ENCODE data around the gene FAM193A.

The FAM193A gene

DNA sequence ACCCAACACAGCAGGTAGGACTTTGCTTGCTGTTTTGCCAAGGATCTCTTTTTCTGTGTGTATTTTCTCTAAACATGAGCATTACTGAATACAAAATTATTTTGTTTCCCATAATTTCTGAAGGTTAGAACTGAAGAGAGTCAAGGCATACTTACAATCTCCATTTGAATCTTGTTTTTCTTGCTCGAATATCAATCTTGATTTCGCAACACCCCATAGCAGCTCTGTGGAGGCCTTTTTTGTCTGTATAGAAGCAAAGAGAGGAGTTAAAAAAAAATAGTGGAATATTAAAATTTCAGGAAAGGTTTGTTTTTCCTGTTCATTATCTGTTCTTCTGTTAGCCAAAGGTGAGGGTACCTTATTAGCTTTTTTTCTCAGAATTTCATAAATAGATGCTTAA lies 126.8 kb downstream of the FAM193A start:
- Histone ChIP-seq H2AK5ac (ENCODE audit: low read length, severe bottlenecking) (no peak overlapping the region), H2AFZ (ENCODE audit: low read depth, low read length) (no peak overlapping the region), H2BK5ac (ENCODE audit: low read depth, low read length, poor library complexity, severe bottlenecking) (no peak overlapping the region), H4K91ac (ENCODE audit: low read length) (no peak overlapping the region), H3K9ac (ENCODE audit: low read length) (peak overlapping the region; percentile 50), H4K8ac (ENCODE audit: low read length) (no peak overlapping the region), H3K4ac (ENCODE audit: low read depth in 1 of 2, low read length in 2 of 2) (no peak overlapping the region), H3K27me3 (ENCODE audit: control insufficient read depth in 1 of 2, insufficient read depth in 1 of 2, low read length in 2 of 2) (no peaks in the 10 kb centered on the region), H2BK120ac (ENCODE audit: low read depth, low read length) (no peak overlapping the region), H3K23ac (ENCODE audit: low read length in 2 of 2) (no peak overlapping the region), H3K9me3 (ENCODE audit: control insufficient read depth, low read length) (no peaks in the 10 kb centered on the region), H3K27ac (ENCODE audit: low read length, poor library complexity, severe bottlenecking) (no peak overlapping the region), H3K79me1 (replicated peaks; ENCODE audit: low read length, poor library complexity, severe bottlenecking) (peaks cover 12% of the 10 kb centered on the region), H3K4me3 (ENCODE audit: insufficient read depth in 1 of 2, low read depth in 1 of 2, low read length in 2 of 2) (no peak overlapping the region), H2BK15ac (ENCODE audit: low read depth, poor library complexity, severe bottlenecking) (no peak overlapping the region), H3K4me2 (ENCODE audit: low read length, poor library complexity, severe bottlenecking) (no peak overlapping the region), H3K18ac (ENCODE audit: low read depth in 1 of 2, low read length in 2 of 2) (no peak overlapping the region), H2BK12ac (ENCODE audit: low read length in 2 of 2) (no peak overlapping the region), H3K14ac (ENCODE audit: low read length in 2 of 2) (no peak overlapping the region), H3K4me1 (ENCODE audit: control insufficient read depth, insufficient read depth, low read depth, low read length) (peaks cover 4% of the 10 kb centered on the region), H3K36me3 (ENCODE audit: control insufficient read depth in 1 of 2, insufficient read depth in 2 of 2, low read depth in 1 of 2, low read length in 2 of 2) (peaks cover 27 to 57% of the 10 kb centered on the region in 2 experiments)
- DNase-seq, result no peak
- 97% methylated on average over 2 of the region's 2 CpGs for WGBS

DNA sequence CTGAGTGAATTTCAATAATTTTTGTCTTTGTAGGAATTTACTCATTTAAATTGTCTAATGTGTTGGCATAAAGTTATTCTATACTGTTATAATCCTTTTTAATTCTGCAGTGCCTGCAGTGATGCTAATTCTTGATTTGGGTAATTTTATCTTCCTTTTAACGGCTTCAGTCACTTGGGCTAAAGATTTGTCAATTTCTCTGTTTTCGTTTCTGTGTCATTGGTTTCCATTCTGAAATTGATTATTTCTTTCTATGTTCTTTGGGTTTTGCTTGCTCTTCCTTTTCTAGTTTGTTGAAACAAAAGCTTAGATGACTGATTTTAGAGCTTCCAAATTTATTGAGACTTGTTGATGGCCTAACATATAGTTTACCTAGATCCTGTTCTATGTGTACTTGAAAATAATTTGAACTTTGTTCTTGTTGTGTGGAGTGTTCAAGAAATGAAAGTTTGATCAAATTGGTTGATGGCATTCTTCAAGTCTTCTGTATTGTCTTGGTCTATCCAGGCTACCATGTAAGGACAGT lies 130.3 kb downstream of the FAM193A start:
- peaks cover 10% of the 10 kb centered on the region for H3K4me1 ChIP-seq (ENCODE audit: control insufficient read depth, insufficient read depth, low read depth, low read length)
- no peak overlapping the region for H3K27ac ChIP-seq (ENCODE audit: low read length, poor library complexity, severe bottlenecking)
- H3K4me2 ChIP-seq (ENCODE audit: low read length, poor library complexity, severe bottlenecking), result no peak overlapping the region
- H3K18ac ChIP-seq (ENCODE audit: low read depth in 1 of 2, low read length in 2 of 2), result no peak overlapping the region
- peak overlapping the region; percentile 53 for H3K9ac ChIP-seq (ENCODE audit: low read length)
- H3K23ac ChIP-seq (ENCODE audit: low read length in 2 of 2), result no peak overlapping the region
- no peak overlapping the region for H2BK5ac ChIP-seq (ENCODE audit: low read depth, low read length, poor library complexity, severe bottlenecking)
- peak overlapping the region in 1 of 2 experiments; percentile 58 for H3K4me3 ChIP-seq (ENCODE audit: insufficient read depth in 1 of 2, low read depth in 1 of 2, low read length in 2 of 2)
- no peak overlapping the region for H4K91ac ChIP-seq (ENCODE audit: low read length)
- 95% methylated on average over 2 of the region's 2 CpGs for WGBS
- no peak overlapping the region for H2BK12ac ChIP-seq (ENCODE audit: low read length in 2 of 2)
- H3K36me3 ChIP-seq (ENCODE audit: control insufficient read depth in 1 of 2, insufficient read depth in 2 of 2, low read depth in 1 of 2, low read length in 2 of 2), result peaks cover 14 to 46% of the 10 kb centered on the region in 2 experiments
- H3K79me1 ChIP-seq (replicated peaks; ENCODE audit: low read length, poor library complexity, severe bottlenecking), result peaks cover 18% of the 10 kb centered on the region
- no peak overlapping the region for H4K8ac ChIP-seq (ENCODE audit: low read length)
- H2BK15ac ChIP-seq (ENCODE audit: low read depth, poor library complexity, severe bottlenecking), result no peak overlapping the region
- H2AK5ac ChIP-seq (ENCODE audit: low read length, severe bottlenecking), result no peak overlapping the region
- H3K9me3 ChIP-seq (ENCODE audit: control insufficient read depth, low read length), result no peaks in the 10 kb centered on the region
- H3K4ac ChIP-seq (ENCODE audit: low read depth in 1 of 2, low read length in 2 of 2), result no peak overlapping the region
- no peak overlapping the region for H2AFZ ChIP-seq (ENCODE audit: low read depth, low read length)
- no peak for DNase-seq
- no peaks in the 10 kb centered on the region for H3K27me3 ChIP-seq (ENCODE audit: control insufficient read depth in 1 of 2, insufficient read depth in 1 of 2, low read length in 2 of 2)
- H3K14ac ChIP-seq (ENCODE audit: low read length in 2 of 2), result no peak overlapping the region
- H2BK120ac ChIP-seq (ENCODE audit: low read depth, low read length), result no peak overlapping the region

DNA sequence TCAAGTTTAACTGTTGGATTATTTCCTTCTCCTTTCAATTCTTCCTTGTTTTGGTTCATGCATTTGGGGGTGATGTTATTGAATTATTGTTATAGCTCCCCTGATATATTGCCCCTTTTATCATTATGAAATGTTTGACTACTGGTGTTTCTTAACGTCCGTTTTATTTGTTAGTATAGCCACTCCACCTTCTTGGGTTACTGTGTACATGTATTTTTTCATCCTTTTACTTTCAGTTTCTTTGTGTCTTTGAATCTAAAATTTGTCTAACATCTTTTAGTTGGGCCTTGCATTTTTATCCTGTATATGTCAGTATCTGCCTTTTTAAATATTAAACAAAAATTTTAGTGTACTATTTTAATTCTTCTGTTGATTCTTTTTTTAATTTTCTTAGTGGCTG lies 131.0 kb downstream of the FAM193A start:
- WGBS, result no CpG with 5 or more reads among the region's 2 CpGs
- H2AK5ac ChIP-seq (ENCODE audit: low read length, severe bottlenecking), result no peak overlapping the region
- H2BK120ac ChIP-seq (ENCODE audit: low read depth, low read length), result no peak overlapping the region
- no peak overlapping the region for H3K14ac ChIP-seq (ENCODE audit: low read length in 2 of 2)
- H3K27me3 ChIP-seq (ENCODE audit: control insufficient read depth in 1 of 2, insufficient read depth in 1 of 2, low read length in 2 of 2), result no peaks in the 10 kb centered on the region
- no peak overlapping the region for H3K4ac ChIP-seq (ENCODE audit: low read depth in 1 of 2, low read length in 2 of 2)
- no peak for DNase-seq
- no peak overlapping the region for H2BK5ac ChIP-seq (ENCODE audit: low read depth, low read length, poor library complexity, severe bottlenecking)
- peaks cover 18% of the 10 kb centered on the region for H3K79me1 ChIP-seq (replicated peaks; ENCODE audit: low read length, poor library complexity, severe bottlenecking)
- H3K4me3 ChIP-seq (ENCODE audit: insufficient read depth in 1 of 2, low read depth in 1 of 2, low read length in 2 of 2), result peak overlapping the region in 1 of 2 experiments; percentile 58
- H3K9me3 ChIP-seq (ENCODE audit: control insufficient read depth, low read length), result no peaks in the 10 kb centered on the region
- H3K9ac ChIP-seq (ENCODE audit: low read length), result peak overlapping the region; percentile 53
- peaks cover 17 to 53% of the 10 kb centered on the region in 2 experiments for H3K36me3 ChIP-seq (ENCODE audit: control insufficient read depth in 1 of 2, insufficient read depth in 2 of 2, low read depth in 1 of 2, low read length in 2 of 2)
- H3K23ac ChIP-seq (ENCODE audit: low read length in 2 of 2), result no peak overlapping the region
- no peak overlapping the region for H4K8ac ChIP-seq (ENCODE audit: low read length)
- peaks cover 10% of the 10 kb centered on the region for H3K4me1 ChIP-seq (ENCODE audit: control insufficient read depth, insufficient read depth, low read depth, low read length)
- H2BK12ac ChIP-seq (ENCODE audit: low read length in 2 of 2), result no peak overlapping the region
- H3K27ac ChIP-seq (ENCODE audit: low read length, poor library complexity, severe bottlenecking), result no peak overlapping the region
- no peak overlapping the region for H2BK15ac ChIP-seq (ENCODE audit: low read depth, poor library complexity, severe bottlenecking)
- H3K18ac ChIP-seq (ENCODE audit: low read depth in 1 of 2, low read length in 2 of 2), result no peak overlapping the region
- no peak overlapping the region for H4K91ac ChIP-seq (ENCODE audit: low read length)
- no peak overlapping the region for H3K4me2 ChIP-seq (ENCODE audit: low read length, poor library complexity, severe bottlenecking)
- no peak overlapping the region for H2AFZ ChIP-seq (ENCODE audit: low read depth, low read length)

DNA sequence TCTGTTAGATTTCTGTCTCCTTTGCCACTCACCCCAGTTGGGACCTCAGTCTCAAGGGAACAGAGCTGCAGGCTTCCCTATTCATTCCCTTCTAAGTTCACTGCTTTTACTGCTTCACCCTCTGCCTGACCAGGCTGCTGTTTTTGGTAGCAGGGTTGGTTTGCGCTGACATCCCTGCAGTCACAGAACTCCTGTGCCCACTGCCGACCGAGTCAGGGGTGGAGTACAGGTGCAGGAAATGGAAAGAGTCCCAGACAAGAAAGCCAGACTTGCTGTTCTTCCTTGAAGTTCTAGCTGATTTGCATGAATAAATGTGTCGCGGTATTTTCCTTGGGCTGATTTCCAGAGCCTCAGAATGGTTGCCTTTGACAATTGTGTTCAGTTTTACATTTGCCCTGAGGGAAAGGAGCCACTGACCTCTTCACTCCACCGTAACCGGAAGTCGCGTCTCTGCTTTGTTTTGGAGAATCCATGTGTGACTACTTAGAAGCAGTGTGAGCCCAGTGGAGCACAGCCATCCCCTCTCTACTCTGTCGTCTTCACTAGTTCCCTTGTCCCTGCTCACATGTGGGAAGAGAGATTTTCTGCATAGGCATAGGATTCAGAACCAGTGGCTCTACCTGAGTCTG lies 134.9 kb downstream of the FAM193A start:
- Histone ChIP-seq H3K23ac (ENCODE audit: low read length in 2 of 2) (no peak overlapping the region), H3K4me2 (ENCODE audit: low read length, poor library complexity, severe bottlenecking) (no peak overlapping the region), H3K9ac (ENCODE audit: low read length) (no peak overlapping the region), H3K18ac (ENCODE audit: low read depth in 1 of 2, low read length in 2 of 2) (no peak overlapping the region), H2BK120ac (ENCODE audit: low read depth, low read length) (no peak overlapping the region), H3K9me3 (ENCODE audit: control insufficient read depth, low read length) (no peaks in the 10 kb centered on the region), H2AFZ (ENCODE audit: low read depth, low read length) (no peak overlapping the region), H3K27ac (ENCODE audit: low read length, poor library complexity, severe bottlenecking) (no peak overlapping the region), H3K27me3 (ENCODE audit: control insufficient read depth in 1 of 2, insufficient read depth in 1 of 2, low read length in 2 of 2) (no peaks in the 10 kb centered on the region), H2BK12ac (ENCODE audit: low read length in 2 of 2) (no peak overlapping the region), H2BK5ac (ENCODE audit: low read depth, low read length, poor library complexity, severe bottlenecking) (no peak overlapping the region), H3K36me3 (ENCODE audit: control insufficient read depth in 1 of 2, insufficient read depth in 2 of 2, low read depth in 1 of 2, low read length in 2 of 2) (peaks cover 17 to 66% of the 10 kb centered on the region in 2 experiments), H3K14ac (ENCODE audit: low read length in 2 of 2) (no peak overlapping the region), H4K8ac (ENCODE audit: low read length) (no peak overlapping the region), H4K91ac (ENCODE audit: low read length) (no peak overlapping the region), H3K4me1 (ENCODE audit: control insufficient read depth, insufficient read depth, low read depth, low read length) (peaks cover 8% of the 10 kb centered on the region), H3K4ac (ENCODE audit: low read depth in 1 of 2, low read length in 2 of 2) (no peak overlapping the region), H2BK15ac (ENCODE audit: low read depth, poor library complexity, severe bottlenecking) (no peak overlapping the region), H3K4me3 (ENCODE audit: insufficient read depth in 1 of 2, low read depth in 1 of 2, low read length in 2 of 2) (no peak overlapping the region), H3K79me1 (replicated peaks; ENCODE audit: low read length, poor library complexity, severe bottlenecking) (peaks cover 24% of the 10 kb centered on the region), H2AK5ac (ENCODE audit: low read length, severe bottlenecking) (no peak overlapping the region)
- DNase-seq, result no peak
- WGBS, result 97% methylated on average over 9 of the region's 10 CpGs
